Transverse colon (tissue), 4 donors: Measurements from ENCODE around the gene FGA. TPM values are rescaled to one million over a fixed set of nuclear protein-coding genes. Genes with fewer than 3 reads are reported as not detected.

Source experiments
- DNase-seq: peaks from one replicate; pipeline ENCODE4 v3.0.0-alpha.2; 2019
- H3K27ac ChIP-seq, 4 donors: fragments of 200-600 bp; sonication (generic); 2 replicates each; pipeline ENCODE4 v1.5.1; 2016 to 2018; ENCODE audit warnings: inconsistent platforms in 4 of 4
- H3K27me3 ChIP-seq: fragments of 200-600 bp; sonication (generic); 2 replicates; pipeline ENCODE4 v1.5.1; 2017; ENCODE audit warnings: inconsistent platforms
- H3K36me3 ChIP-seq, 4 donors: fragments of 200-600 bp; sonication (generic); 2 replicates each; pipeline ENCODE4 v1.5.1; 2017 to 2019; ENCODE audit warnings: inconsistent platforms in 4 of 4
- H3K4me1 ChIP-seq, 4 donors: fragments of 200-600 bp; sonication (generic); 2 replicates each; pipeline ENCODE4 v1.5.1; 2017 to 2020; ENCODE audit warnings: inconsistent platforms in 4 of 4
- H3K4me3 ChIP-seq, 4 donors: fragments of 200-600 bp; sonication (generic); 1 replicate in 1 of 4; 2 replicates in 3 of 4; pipeline versions ENCODE4 v1.5.1 to v1.6.1; 2017 to 2019; ENCODE audit warnings: inconsistent platforms in 4 of 4
- H3K9me3 ChIP-seq, 2 donors: fragments of 200-600 bp; sonication (generic); 2 replicates each; pipeline ENCODE4 v1.5.1; 2017 to 2019; ENCODE audit warnings: inconsistent platforms in 2 of 2
- CTCF ChIP-seq, 5 experiments: fragments of 200-600 bp in 3 of 5; fragments of 450-650 bp in 2 of 5; sonication (generic) in 3 of 5; IDR thresholded peaks; 1 replicate in 2 of 5; 2 replicates in 3 of 5; pipeline ENCODE4 v1.5.1; 2016 to 2017; ENCODE audit warnings: antibody characterized with exemption in 5 of 5, inconsistent platforms in 3 of 5, mild to moderate bottlenecking in 2 of 5, moderate library complexity in 1 of 5
- EP300 ChIP-seq: sonication (generic); formaldehyde crosslinking; IDR thresholded peaks from one replicate; pipeline ENCODE4 v1.6.1; 2017; ENCODE audit warnings: antibody characterized with exemption, low read depth
- POLR2A ChIP-seq: fragments of 450-650 bp; IDR thresholded peaks from one replicate; pipeline ENCODE4 v1.6.1; 2016; ENCODE audit warnings: antibody characterized with exemption, mild to moderate bottlenecking, moderate library complexity
- POLR2AphosphoS5 ChIP-seq, 3 donors: sonication (generic); formaldehyde crosslinking; IDR thresholded peaks; one replicate each; pipeline ENCODE4 v1.6.1; 2016; ENCODE audit warnings: antibody characterized with exemption in 3 of 3
- WGBS, 2 donors: methylation state at CpG; one replicate each; pipeline ENCODE4 v1.1.5; 2018; ENCODE audit warnings: low coverage in 1 of 2; 5-methylcytosine and 5-hydroxymethylcytosine counted together
- in situ Hi-C, 4 donors: fragments of 200-750 bp; cut with MboI; loops; one replicate each; pipeline versions ENCODE4 v1.15.0 to v1.15.1; 2017; ENCODE audit warnings: low sequenced_read_pairs in 3 of 4, low pct_ligation_motif_present in 1 of 4, low pct_unique_long_range_greater_than_20kb in 1 of 4
- intact Hi-C: fragments of 100-400 bp; cut with DNase I; formaldehyde crosslinking; loops from one replicate; pipeline ENCODE4 v1.15.1; 2023; ENCODE audit warnings: low total_unique reads
- total RNA-seq, 4 donors: library from RNA; depleted of rRNA; stranded (reverse); fragments of >200 nt; gene quantifications; one replicate each; pipeline ENCODE4 v1.1.0, GENCODE V29; 2016

FGA gene
- total RNA-seq, 4 donors from 2014 or later: not detected

- no peak for DNase-seq
- Histone ChIP-seq H3K27me3 (no peaks in the 10 kb centered on the region), H3K4me3 (no peak overlapping the region), H3K36me3 (no peaks in the 10 kb centered on the region), H3K9me3 (no peaks in the 10 kb centered on the region), H3K4me1 (peaks cover 0 to 9% (median 0%) of the 10 kb centered on the region in 4 donors), H3K27ac (no peak overlapping the region)
- in situ Hi-C loops: loop anchor here in 2 of 4 donors (25.0 kb wide), 1 partner anchor 798 kb away; no protein-coding TSS in a partner anchor
- no peak for TF ChIP-seq POLR2A
- no peak for TF ChIP-seq EP300
- TF ChIP-seq CTCF (IDR thresholded peaks at IDR 0.05): no peak
- TF ChIP-seq POLR2AphosphoS5 (IDR thresholded peaks at IDR 0.05): no peak
- 77 to 84% methylated on average over 1 of the region's 1 CpG for WGBS, 2 donors
- intact Hi-C loops: no loop called here
Observed at GRCh38 chr4:154564311-154564710, 26.2 kb downstream of the FGA start.

- WGBS, 2 donors: 69 to 75% methylated on average over 2 of the region's 2 CpGs
- in situ Hi-C loops: loop anchor here in 2 of 4 donors (25.0 kb wide), 1 partner anchor 800 kb away; no protein-coding TSS in a partner anchor
- Histone ChIP-seq H3K36me3 (no peaks in the 10 kb centered on the region), H3K4me3 (no peak within 1 kb of the TSS), H3K27ac (no peak within 1 kb of the TSS), H3K9me3 (no peaks in the 10 kb centered on the region), H3K27me3 (no peaks in the 10 kb centered on the region), H3K4me1 (peaks cover 0 to 9% (median 0%) of the 10 kb centered on the region in 4 donors)
- intact Hi-C loops: no loop called here
- TF ChIP-seq POLR2A (no peak), POLR2AphosphoS5 (IDR thresholded peaks at IDR 0.05) (no peak), EP300 (no peak), CTCF (IDR thresholded peaks at IDR 0.05) (no peak)
- DNase-seq: no peak
Observed at GRCh38 chr4:154562697-154563254, 27.8 kb downstream of the FGA start, which contains the start of gene FGB. FGB (plus strand) TSS chr4:154563011; CDS start chr4:154563019, 8 bp downstream.

- in situ Hi-C loops (loop anchor here in 2 of 4 donors (25.0 kb wide), 1 partner anchor 801 kb away; no protein-coding TSS in a partner anchor), intact Hi-C loops (no loop called here)
- 86% methylated on average over 4 of the region's 4 CpGs for WGBS, 2 donors
- Histone ChIP-seq H3K9me3 (no peaks in the 10 kb centered on the region), H3K27me3 (no peaks in the 10 kb centered on the region), H3K27ac (no peak overlapping the region), H3K4me3 (no peak overlapping the region), H3K4me1 (peaks cover 0 to 9% (median 0%) of the 10 kb centered on the region in 4 donors), H3K36me3 (no peaks in the 10 kb centered on the region)
- DNase-seq: no peak
- TF ChIP-seq POLR2A (no peak), CTCF (IDR thresholded peaks at IDR 0.05) (no peak), POLR2AphosphoS5 (IDR thresholded peaks at IDR 0.05) (no peak), EP300 (no peak)
Observed at GRCh38 chr4:154560824-154561231, 29.7 kb downstream of the FGA start.

- Histone ChIP-seq H3K27ac (no peak overlapping the region), H3K9me3 (no peaks in the 10 kb centered on the region), H3K4me3 (no peak overlapping the region), H3K36me3 (no peaks in the 10 kb centered on the region), H3K27me3 (no peaks in the 10 kb centered on the region), H3K4me1 (peaks cover 0 to 9% (median 0%) of the 10 kb centered on the region in 4 donors)
- no peak for DNase-seq
- in situ Hi-C loops: loop anchor here in 2 of 4 donors (25.0 kb wide), 1 partner anchor 802 kb away; no protein-coding TSS in a partner anchor
- 94 to 98% methylated on average over 1 of the region's 1 CpG for WGBS, 2 donors
- intact Hi-C loops: no loop called here
- no peak for TF ChIP-seq EP300
- TF ChIP-seq CTCF (IDR thresholded peaks at IDR 0.05): no peak
- no peak for TF ChIP-seq POLR2AphosphoS5 (IDR thresholded peaks at IDR 0.05)
- no peak for TF ChIP-seq POLR2A
Observed at GRCh38 chr4:154560419-154560801, 30.1 kb downstream of the FGA start.
